HepG2 (cell line): Measurements from ENCODE around the gene TAF6. TPM values are rescaled to one million over a fixed set of nuclear protein-coding genes. Genes with fewer than 3 reads are reported as not detected.

ENCODE experiments used
- ARNTL ChIP-seq: sonication (generic); formaldehyde crosslinking; IDR thresholded peaks from 2 replicates; pipeline ENCODE4 v1.4.0; 2020; ENCODE audit warnings: mild to moderate bottlenecking, missing genetic modification reagents
- BATF2 ChIP-seq: sonication (generic); formaldehyde crosslinking; IDR thresholded peaks from 2 replicates; pipeline ENCODE4 v1.8.0; 2022; ENCODE audit warnings: mild to moderate bottlenecking, missing genetic modification reagents, moderate library complexity
- CBX1 ChIP-seq: IDR thresholded peaks from one replicate; pipeline ENCODE4 v1.6.1; 2016; ENCODE audit warnings: antibody characterized with exemption, low read depth
- CBX2 ChIP-seq, 2 experiments: fragments of 200-600 bp in 1 of 2; sonication (generic); formaldehyde crosslinking in 1 of 2; IDR thresholded peaks; 2 replicates each; pipeline versions ENCODE4 v1.7.0 to v1.8.1; 2018 to 2022; ENCODE audit warnings: low read depth in 2 of 2, low read length in 1 of 2, mild to moderate bottlenecking in 1 of 2, missing genetic modification reagents in 1 of 2
- EED ChIP-seq: sonication (generic); formaldehyde crosslinking; IDR thresholded peaks from 2 replicates; pipeline ENCODE4 v1.5.0; 2020; ENCODE audit warnings: mild to moderate bottlenecking, missing genetic modification reagents
- FOXK2 ChIP-seq: fragments of 450-650 bp; IDR thresholded peaks from 2 replicates; pipeline ENCODE4 v1.6.1; 2016
- FUBP1 ChIP-seq: sonication (generic); formaldehyde crosslinking; IDR thresholded peaks from 2 replicates; pipeline ENCODE4 v1.5.1; 2020; ENCODE audit warnings: missing genetic modification reagents, mild to moderate bottlenecking, borderline replicate concordance
- HNRNPLL ChIP-seq: fragments of 200-400 bp; formaldehyde crosslinking; IDR thresholded peaks from 2 replicates; pipeline ENCODE4 v1.6.1; 2017; ENCODE audit warnings: mild to moderate bottlenecking, low read depth, low read length; ENCODE audit not compliant: poor library complexity, severe bottlenecking
- HOXA5 ChIP-seq: sonication (generic); formaldehyde crosslinking; IDR thresholded peaks from 2 replicates; pipeline ENCODE4 v1.4.0; 2020; ENCODE audit warnings: missing genetic modification reagents
- KAT2B ChIP-seq: fragments of 150-350 bp; IDR thresholded peaks from 2 replicates; pipeline ENCODE4 v1.6.1; 2014; ENCODE audit warnings: low read depth, low read length, borderline replicate concordance
- KAT7 ChIP-seq: IDR thresholded peaks from 2 replicates; pipeline ENCODE4 v1.6.1; 2018; ENCODE audit warnings: borderline replicate concordance, missing compliant biosample characterization
- KLF6 ChIP-seq: IDR thresholded peaks from 2 replicates; pipeline ENCODE4 v1.8.0; 2016; ENCODE audit warnings: missing biosample characterization, missing genetic modification reagents
- MAF1 ChIP-seq: sonication (generic); formaldehyde crosslinking; IDR thresholded peaks from 2 replicates; pipeline ENCODE4 v1.5.0; 2020; ENCODE audit warnings: missing genetic modification reagents, borderline replicate concordance
- MED1 ChIP-seq: sonication (generic); formaldehyde crosslinking; IDR thresholded peaks from 2 replicates; pipeline ENCODE4 v1.4.0; 2020; ENCODE audit warnings: missing genetic modification reagents
- MLLT10 ChIP-seq: sonication (generic); formaldehyde crosslinking; IDR thresholded peaks from 2 replicates; pipeline ENCODE4 v1.4.0; 2020; ENCODE audit warnings: missing genetic modification reagents
- MTERF4 ChIP-seq: sonication (generic); formaldehyde crosslinking; IDR thresholded peaks from 2 replicates; pipeline ENCODE4 v1.8.0; 2023; ENCODE audit warnings: mild to moderate bottlenecking, missing genetic modification reagents
- NFKB2 ChIP-seq: sonication (generic); formaldehyde crosslinking; IDR thresholded peaks from 2 replicates; pipeline ENCODE4 v1.4.0; 2020; ENCODE audit warnings: missing genetic modification reagents, borderline replicate concordance
- NR2C2 ChIP-seq: sonication (generic); formaldehyde crosslinking; IDR thresholded peaks from 2 replicates; pipeline ENCODE4 v1.4.0; 2020; ENCODE audit warnings: missing genetic modification reagents, mild to moderate bottlenecking, moderate library complexity, borderline replicate concordance
- PCBP2 ChIP-seq: fragments of 200-400 bp; formaldehyde crosslinking; optimal IDR thresholded peaks from 2 replicates; pipeline ENCODE3; 2018; ENCODE audit warnings: low read length, low read depth; ENCODE audit not compliant: poor library complexity, severe bottlenecking
- SNAI1 ChIP-seq: sonication (generic); formaldehyde crosslinking; IDR thresholded peaks from 2 replicates; pipeline ENCODE4 v1.5.0; 2020; ENCODE audit warnings: mild to moderate bottlenecking, missing genetic modification reagents, borderline replicate concordance
- SRY ChIP-seq: sonication (generic); formaldehyde crosslinking; IDR thresholded peaks from 2 replicates; pipeline ENCODE4 v1.8.0; 2022; ENCODE audit warnings: mild to moderate bottlenecking, missing genetic modification reagents
- ZBTB25 ChIP-seq: IDR thresholded peaks from 2 replicates; pipeline ENCODE4 v1.6.1; 2018; ENCODE audit warnings: missing genetic modification reagents
- ZNF124 ChIP-seq: sonication (generic); formaldehyde crosslinking; IDR thresholded peaks from 2 replicates; pipeline ENCODE4 v1.4.0; 2020; ENCODE audit warnings: missing genetic modification reagents
- ZNF652 ChIP-seq: IDR thresholded peaks from 2 replicates; pipeline ENCODE4 v1.6.1; 2016; ENCODE audit warnings: low read depth, borderline replicate concordance
- ZNF747 ChIP-seq: sonication (generic); formaldehyde crosslinking; IDR thresholded peaks from 2 replicates; pipeline ENCODE4 v1.8.1; 2023; ENCODE audit warnings: missing genetic modification reagents, mild to moderate bottlenecking, borderline replicate concordance
- ZNF792 ChIP-seq: IDR thresholded peaks from 2 replicates; pipeline ENCODE4 v1.6.1; 2016
- ZNF879 ChIP-seq: sonication (generic); formaldehyde crosslinking; IDR thresholded peaks from 2 replicates; pipeline ENCODE4 v1.8.1; 2023; ENCODE audit warnings: missing genetic modification reagents
- polyA plus RNA-seq, 8 experiments: library from polyadenylated mRNA; depleted of rRNA in 3 of 8; stranded (reverse) in 7 of 8; unstranded in 1 of 8; fragments of >200 nt; fragmentation: Illumina TruSeq in 4 of 8; extraction: Trizol in 4 of 8; gene quantifications; 2 replicates each; pipeline versions ENCODE4 v1.2.1 to v1.2.3, GENCODE V29; 2011 to 2016; ENCODE audit warnings: low read depth in 4 of 8, missing spikeins in 1 of 8, mixed read lengths in 1 of 8; ENCODE audit not compliant: insufficient read depth in 1 of 8
- total RNA-seq, 5 experiments: library from RNA; depleted of rRNA; stranded (reverse); fragments of >200 nt; fragmentation: Illumina TruSeq; extraction: Trizol; gene quantifications; 2 replicates each; pipeline ENCODE4 v1.2.3, GENCODE V29; 2016; ENCODE audit warnings: low read depth in 1 of 5

The TAF6 gene
- total and polyA plus RNA-seq, 2 of the 13 experiments (the other 11 are each of a cell fraction or from before 2014, with no cell fraction given) = 12.9 to 18.8 TPM

- TF ChIP-seq ZNF124 (CRISPR knock-in tag) = peak; percentile 33; the same call in 1 of the 2 replicates
- TF ChIP-seq FOXK2 = no peak
- no peak for TF ChIP-seq KAT2B
- TF ChIP-seq FUBP1 (CRISPR knock-in tag) = no peak
- TF ChIP-seq PCBP2 = no peak
- TF ChIP-seq KLF6 (CRISPR knock-in tag) = peak; percentile 77; the same call in 1 of the 2 replicates
- TF ChIP-seq HOXA5 (CRISPR knock-in tag) = peak; percentile 64; the same call in 1 of the 2 replicates
- TF ChIP-seq MTERF4 (CRISPR knock-in tag) = no peak
- TF ChIP-seq ZNF652 = no peak
- 0 out of 2 replicates have a peak, but pooled peaks have one; percentile 13 for TF ChIP-seq SRY (CRISPR knock-in tag)
- TF ChIP-seq CBX2 (IDR thresholded peaks at IDR 0.05; ENCODE audit: low read depth, low read length) = no peak
- no peak for TF ChIP-seq CBX2 (CRISPR knock-in tag; IDR thresholded peaks at IDR 0.05; ENCODE audit: low read depth)
- peak; percentile 68; the same call in 1 of the 2 replicates for TF ChIP-seq ZBTB25 (CRISPR knock-in tag)
- TF ChIP-seq SNAI1 (CRISPR knock-in tag) = no peak
- TF ChIP-seq ZNF792 (CRISPR knock-in tag) = peak; percentile 71
- no peak for TF ChIP-seq MLLT10 (CRISPR knock-in tag)
- no peak for TF ChIP-seq ZNF879
- TF ChIP-seq ARNTL (CRISPR knock-in tag) = peak; percentile 95
- peak; percentile 67; the same call in 1 of the 2 replicates for TF ChIP-seq MED1 (CRISPR knock-in tag)
- TF ChIP-seq ZNF747 (CRISPR knock-in tag) = peak; percentile 52; the same call in 1 of the 2 replicates
- 0 out of 2 replicates have a peak, but pooled peaks have one; percentile 28 for TF ChIP-seq KAT7
- no peak for TF ChIP-seq MAF1 (CRISPR knock-in tag)
- no peak for TF ChIP-seq NR2C2 (CRISPR knock-in tag)
- no peak for TF ChIP-seq BATF2 (CRISPR knock-in tag)
- no peak for TF ChIP-seq NFKB2
- peak; percentile 76 for TF ChIP-seq HNRNPLL
- no peak for TF ChIP-seq EED (CRISPR knock-in tag)
- no peak for TF ChIP-seq CBX1
These were observed 29.6 kb upstream of the TAF6 start, which contains the start of gene LAMTOR4 (continued) for GRCh38 chr7:100148559-100149328.
